ENCODE results near the gene ZIC3.
"Not testable (repeated sequence)": the region's sequence is repeated elsewhere in the genome, so short reads cannot be mapped to it uniquely, and the experiment has no call there.

The ZIC3 gene

GRCh38 chrX:137565921-137566745 is at the start of gene ZIC3:
Gene ZIC3, plus strand, starts transcription at chrX:137566127. Its CDS starts 565 bp downstream, at chrX:137566692.
- DNase-seq = no peak

- no peak for DNase-seq
Observed at GRCh38 chrX:137519459-137519858, 46.5 kb upstream of the ZIC3 start.

GRCh38 chrX:137545711-137546651 is 19.9 kb upstream of the ZIC3 start:
- no peak for DNase-seq

DNA sequence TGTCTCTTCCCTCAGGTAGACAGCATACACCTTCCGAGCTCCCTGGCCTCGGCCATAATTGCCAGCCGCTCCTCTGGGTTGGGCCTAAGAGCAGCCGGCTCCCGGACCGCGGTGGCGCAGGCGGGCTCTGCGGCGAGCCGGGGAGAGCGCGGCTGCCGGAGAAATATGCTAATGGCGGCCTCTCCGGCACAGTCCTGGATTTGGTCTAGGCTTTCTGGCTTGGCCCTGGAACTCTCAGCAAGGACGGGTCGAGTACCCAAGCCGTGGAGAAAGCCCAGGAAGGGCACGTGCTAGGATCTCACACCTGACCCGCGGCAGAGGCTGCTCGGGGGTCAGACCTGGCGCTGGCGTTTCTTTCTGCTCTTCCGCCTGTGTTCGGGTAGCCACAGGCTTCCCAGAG is 18.6 kb upstream of the ZIC3 start:
- DNase-seq = no peak

GRCh38 chrX:137548261-137548660 is 17.7 kb upstream of the ZIC3 start:
- no peak for DNase-seq

- no peak for DNase-seq
Observed at GRCh38 chrX:137549073-137549472, 16.9 kb upstream of the ZIC3 start.

DNA sequence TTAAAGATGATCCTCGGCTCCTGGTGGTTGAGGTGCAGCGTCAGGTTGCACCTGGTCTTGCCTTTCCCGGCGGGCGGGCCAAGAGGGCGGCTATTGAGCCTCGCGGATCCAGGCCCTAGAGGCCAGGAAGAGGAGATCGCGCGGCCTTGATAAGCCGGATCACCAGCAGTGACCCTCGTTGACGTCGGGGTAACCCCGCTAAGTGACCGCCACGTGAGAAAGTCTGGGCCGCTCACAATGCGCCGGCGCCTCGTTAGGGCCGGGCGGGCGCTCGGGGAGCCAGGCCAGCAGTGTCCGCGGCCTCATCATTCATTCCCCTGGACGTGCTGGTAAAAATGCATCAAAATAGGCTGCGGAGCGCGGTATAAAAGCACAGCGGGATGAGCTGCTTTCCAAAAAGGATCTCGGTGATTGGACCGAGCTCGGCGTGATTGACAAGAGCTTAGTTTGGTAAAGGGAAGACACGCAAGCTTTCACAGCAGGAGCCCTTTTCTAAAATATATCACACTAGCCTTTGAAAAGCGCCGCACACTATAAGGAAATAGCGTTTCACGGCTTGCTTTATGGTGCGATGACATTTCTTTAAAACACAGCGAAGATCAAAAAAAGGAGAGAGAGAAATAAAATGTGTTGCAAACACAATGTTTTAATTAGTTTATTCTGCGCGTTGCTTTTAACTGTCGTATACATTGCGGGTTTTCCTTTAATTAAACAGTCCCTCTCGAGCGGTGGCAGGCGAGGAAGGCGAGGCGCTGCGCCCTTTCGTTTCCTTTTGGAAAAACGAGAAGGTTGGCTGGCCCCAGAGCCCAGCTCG is 15.9 kb upstream of the ZIC3 start:
- DNase-seq = no peak

- DNase-seq = no peak
Observed at GRCh38 chrX:137550665-137551261, 15.2 kb upstream of the ZIC3 start.

GRCh38 chrX:137552098-137552497 is 13.8 kb upstream of the ZIC3 start:
- not testable (repeated sequence) for DNase-seq

DNA sequence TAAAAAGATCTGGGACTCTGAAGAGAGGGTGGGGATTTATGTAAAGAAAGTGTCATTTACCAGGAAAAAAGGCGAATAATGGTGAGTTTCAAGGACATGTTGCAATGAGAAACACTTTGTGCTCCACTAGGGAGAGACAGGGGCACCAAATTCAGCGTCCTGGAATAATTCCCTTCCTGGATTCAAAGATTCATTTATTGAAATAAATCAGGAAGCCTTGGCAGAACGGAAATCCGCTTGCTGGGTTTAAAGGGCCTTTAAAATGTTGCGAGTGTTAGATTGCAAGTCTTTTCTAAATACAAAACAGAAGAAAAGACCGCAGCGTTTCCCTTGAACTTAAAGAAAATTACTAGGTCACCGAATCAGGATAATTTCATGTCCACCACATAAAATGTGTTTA is 3.8 kb upstream of the ZIC3 start:
- no peak for DNase-seq

- DNase-seq = no peak
Observed at GRCh38 chrX:137563681-137564651, 2.0 kb upstream of the ZIC3 start.

DNA sequence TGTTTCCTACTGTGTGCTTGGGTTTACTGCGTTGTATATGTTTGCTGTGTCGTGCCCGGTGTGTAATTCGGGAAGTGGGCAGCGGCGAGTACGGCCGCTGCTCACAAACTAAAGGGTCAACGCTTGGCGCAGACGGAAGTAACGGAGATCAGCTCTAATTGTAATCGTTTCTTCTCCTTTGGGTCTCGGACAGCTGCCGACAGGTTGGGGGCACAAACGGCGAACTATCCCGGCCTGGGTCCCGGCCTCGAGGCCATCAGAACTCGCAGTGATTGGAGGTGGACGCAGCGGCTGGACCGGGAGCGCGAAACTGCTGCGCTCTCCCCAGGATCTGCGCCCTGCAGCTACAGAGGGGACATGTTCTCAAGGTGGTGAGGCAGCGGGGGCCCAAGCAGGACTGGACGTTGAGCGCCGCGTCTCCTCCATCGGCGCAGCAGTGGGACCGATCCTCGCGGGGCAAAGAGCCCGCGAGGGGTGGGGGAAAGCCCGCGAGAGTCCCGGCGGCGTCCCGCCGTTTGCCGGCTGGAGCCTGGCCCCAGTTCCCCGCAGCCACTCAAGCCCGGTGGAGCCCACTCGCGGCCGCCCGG is 516 bp upstream of the ZIC3 start:
- no peak for DNase-seq

- DNase-seq = no peak
Observed at GRCh38 chrX:137566746-137567679, 1.1 kb downstream of the ZIC3 start.

GRCh38 chrX:137567682-137568232 is 1.8 kb downstream of the ZIC3 start:
- no peak for DNase-seq

GRCh38 chrX:137568741-137569469 is 3.0 kb downstream of the ZIC3 start:
- no peak for DNase-seq

- no peak for DNase-seq
Observed at GRCh38 chrX:137569470-137569891, 3.6 kb downstream of the ZIC3 start.

DNA sequence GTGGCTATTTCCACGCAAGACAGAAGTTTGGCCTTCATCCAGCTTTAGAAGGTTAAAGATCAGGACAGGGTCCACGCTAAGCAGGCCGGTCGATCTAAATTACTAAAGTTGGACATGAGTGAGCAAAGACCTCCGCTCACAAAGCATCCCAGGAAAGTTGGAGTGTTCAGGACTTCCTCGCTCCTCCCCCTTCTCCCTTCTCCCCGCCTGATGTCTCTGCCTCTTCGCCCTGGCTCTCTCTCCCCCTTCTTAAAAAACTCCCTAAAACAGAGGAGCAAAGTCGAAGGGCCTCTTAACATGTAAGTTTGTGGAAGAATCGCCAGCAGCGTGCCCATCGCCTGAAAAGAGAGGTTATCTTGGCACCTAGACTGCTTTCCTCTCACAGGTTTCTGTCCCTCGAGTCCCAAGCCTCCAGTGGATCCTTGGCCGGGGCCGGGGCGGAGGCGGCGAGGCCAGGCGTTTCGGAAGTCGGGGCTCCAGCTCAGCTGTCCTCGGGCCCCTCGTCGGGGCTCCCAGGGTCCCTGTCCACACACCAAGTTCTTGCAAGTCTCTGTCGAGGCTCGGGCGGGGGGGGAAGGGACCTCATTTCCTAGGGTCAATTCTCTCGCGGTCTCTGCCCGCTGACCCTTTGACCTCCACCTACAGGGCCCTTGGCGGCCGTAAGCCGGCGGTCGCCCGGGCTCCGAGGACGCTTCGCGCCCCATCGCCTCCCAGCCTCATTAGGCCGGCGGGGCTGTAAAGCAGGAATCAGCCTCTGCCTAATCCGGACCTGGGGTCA is 7.6 kb downstream of the ZIC3 start:
- DNase-seq = no peak
